Kidney epithelial cell (primary cell): ENCODE data around the gene ATP8A2. TPM values are rescaled to one million over a fixed set of nuclear protein-coding genes. Genes with fewer than 3 reads are reported as not detected.

ENCODE experiments used
- DNase-seq: peaks from one replicate; pipeline ENCODE4 v3.0.0-alpha.2; 2010; ENCODE audit warnings: low read depth
- H3K27me3 ChIP-seq: 2 replicates; pipeline ENCODE4 v1.6.0; 2011; ENCODE audit warnings: low read length; ENCODE audit not compliant: control insufficient read depth, insufficient read depth
- H3K36me3 ChIP-seq: 2 replicates; pipeline ENCODE4 v1.5.1; 2011; ENCODE audit warnings: low read length; ENCODE audit not compliant: control insufficient read depth, insufficient read depth
- H3K4me3 ChIP-seq: 2 replicates; pipeline ENCODE4 v1.5.1; 2011; ENCODE audit warnings: low read depth, mild to moderate bottlenecking, control low read depth, low read length
- total RNA-seq: library from RNA; depleted of rRNA; stranded (reverse); fragments of >200 nt; gene quantifications from 2 replicates; pipeline ENCODE4 v1.2.3, GENCODE V29; 2015
- TF ChIP-seq, protein P1 (sequence below): IDR thresholded peaks from 2 replicates; pipeline ENCODE4 v1.5.1; 2011; ENCODE audit warnings: mild to moderate bottlenecking, moderate library complexity, low read length, control low read depth, inconsistent platforms; ENCODE audit not compliant: insufficient read depth, poor library complexity, severe bottlenecking

The ATP8A2 gene
- total RNA-seq, 1 donor from 2014 or later = 3.8 TPM

DNA sequence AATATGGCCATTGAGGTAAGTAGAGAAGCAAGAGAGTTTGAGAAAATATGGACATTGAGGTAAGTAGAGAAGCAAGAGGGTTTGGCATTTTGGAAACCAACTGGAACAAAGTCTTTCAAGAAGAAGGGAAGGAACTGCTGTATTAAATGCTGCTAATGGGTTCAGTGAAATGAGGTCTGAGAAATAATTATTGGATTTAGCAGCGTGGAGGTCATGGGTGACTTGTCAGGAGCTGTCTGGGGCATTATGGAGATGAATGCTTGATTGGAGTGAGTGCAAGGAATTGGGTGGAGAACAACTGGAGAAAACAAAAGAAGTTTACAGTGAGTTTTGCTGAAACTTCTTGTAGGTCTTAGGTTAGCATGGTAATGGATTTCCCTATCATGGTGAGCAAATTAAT is 232.3 kb downstream of the ATP8A2 start:
- Histone ChIP-seq H3K36me3 (no peaks in the 10 kb centered on the region), H3K4me3 (no peak overlapping the region), H3K27me3 (no peaks in the 10 kb centered on the region)
- TF ChIP-seq, protein P1, sequence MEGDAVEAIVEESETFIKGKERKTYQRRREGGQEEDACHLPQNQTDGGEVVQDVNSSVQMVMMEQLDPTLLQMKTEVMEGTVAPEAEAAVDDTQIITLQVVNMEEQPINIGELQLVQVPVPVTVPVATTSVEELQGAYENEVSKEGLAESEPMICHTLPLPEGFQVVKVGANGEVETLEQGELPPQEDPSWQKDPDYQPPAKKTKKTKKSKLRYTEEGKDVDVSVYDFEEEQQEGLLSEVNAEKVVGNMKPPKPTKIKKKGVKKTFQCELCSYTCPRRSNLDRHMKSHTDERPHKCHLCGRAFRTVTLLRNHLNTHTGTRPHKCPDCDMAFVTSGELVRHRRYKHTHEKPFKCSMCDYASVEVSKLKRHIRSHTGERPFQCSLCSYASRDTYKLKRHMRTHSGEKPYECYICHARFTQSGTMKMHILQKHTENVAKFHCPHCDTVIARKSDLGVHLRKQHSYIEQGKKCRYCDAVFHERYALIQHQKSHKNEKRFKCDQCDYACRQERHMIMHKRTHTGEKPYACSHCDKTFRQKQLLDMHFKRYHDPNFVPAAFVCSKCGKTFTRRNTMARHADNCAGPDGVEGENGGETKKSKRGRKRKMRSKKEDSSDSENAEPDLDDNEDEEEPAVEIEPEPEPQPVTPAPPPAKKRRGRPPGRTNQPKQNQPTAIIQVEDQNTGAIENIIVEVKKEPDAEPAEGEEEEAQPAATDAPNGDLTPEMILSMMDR = no peak
- no peak for DNase-seq

DNA sequence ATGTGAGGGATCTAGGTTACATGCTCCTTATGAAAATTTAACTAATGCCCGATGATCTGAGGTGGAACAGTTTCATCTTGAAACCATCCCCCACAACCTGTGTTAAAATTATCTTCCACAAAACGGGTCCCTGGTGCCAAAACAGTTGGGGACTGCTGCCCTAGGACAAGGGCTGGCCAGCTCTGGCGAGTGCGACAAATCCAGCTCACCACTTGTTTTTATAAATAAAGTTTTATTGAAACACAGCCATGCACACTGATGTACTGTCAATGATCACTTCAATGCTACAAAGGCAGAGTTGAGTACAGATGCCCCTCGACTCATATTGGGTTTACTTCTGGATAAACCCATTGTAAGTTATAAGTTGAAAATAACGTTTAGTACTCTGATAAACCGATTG is 235.3 kb downstream of the ATP8A2 start:
- DNase-seq = no peak
- no peaks in the 10 kb centered on the region for H3K36me3 ChIP-seq
- TF ChIP-seq, protein P1 = no peak
- H3K4me3 ChIP-seq = no peak overlapping the region
- no peaks in the 10 kb centered on the region for H3K27me3 ChIP-seq

DNA sequence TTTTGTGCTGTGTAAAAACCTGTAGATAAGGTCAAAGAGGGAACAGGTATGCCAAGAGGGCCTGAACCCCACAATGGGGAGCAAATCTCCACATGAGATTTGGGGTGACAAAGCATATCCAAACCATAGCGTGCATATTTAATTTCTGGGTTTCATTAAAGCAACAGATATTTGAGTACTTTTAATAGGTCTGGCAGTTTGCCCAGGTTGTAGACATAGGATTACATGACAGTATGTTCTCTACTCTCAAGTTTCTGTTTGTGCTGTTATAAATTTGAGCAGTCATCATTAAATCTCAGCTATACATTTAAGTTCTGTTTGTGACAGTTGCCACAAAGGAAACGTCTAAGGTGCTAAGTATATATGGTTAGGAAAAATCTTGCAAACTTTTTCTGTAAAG is 236.4 kb downstream of the ATP8A2 start:
- Histone ChIP-seq H3K36me3 (no peaks in the 10 kb centered on the region), H3K4me3 (no peak overlapping the region), H3K27me3 (no peaks in the 10 kb centered on the region)
- TF ChIP-seq, protein P1 = no peak
- DNase-seq = no peak

DNA sequence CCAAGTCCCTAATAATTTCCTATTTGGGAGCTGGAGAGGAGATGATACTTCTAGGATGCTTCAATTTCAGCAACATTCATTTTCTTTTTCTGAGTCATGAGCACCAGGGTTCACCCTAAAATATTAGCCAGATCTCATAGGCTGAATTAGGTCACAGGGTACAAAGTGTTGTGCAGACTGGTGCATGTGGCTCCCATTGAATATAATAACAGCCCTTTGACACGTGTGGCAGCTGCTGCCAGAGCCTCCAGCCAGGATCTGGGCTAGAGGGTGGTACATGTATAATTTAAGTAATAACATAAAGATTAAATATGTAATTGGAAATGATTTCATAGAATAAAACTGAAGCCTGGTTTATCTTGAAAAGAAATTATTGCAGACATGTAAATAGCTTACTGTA is 244.9 kb downstream of the ATP8A2 start:
- no peaks in the 10 kb centered on the region for H3K27me3 ChIP-seq
- H3K4me3 ChIP-seq = no peak overlapping the region
- TF ChIP-seq, protein P1 = no peak
- DNase-seq = no peak
- H3K36me3 ChIP-seq = no peaks in the 10 kb centered on the region

DNA sequence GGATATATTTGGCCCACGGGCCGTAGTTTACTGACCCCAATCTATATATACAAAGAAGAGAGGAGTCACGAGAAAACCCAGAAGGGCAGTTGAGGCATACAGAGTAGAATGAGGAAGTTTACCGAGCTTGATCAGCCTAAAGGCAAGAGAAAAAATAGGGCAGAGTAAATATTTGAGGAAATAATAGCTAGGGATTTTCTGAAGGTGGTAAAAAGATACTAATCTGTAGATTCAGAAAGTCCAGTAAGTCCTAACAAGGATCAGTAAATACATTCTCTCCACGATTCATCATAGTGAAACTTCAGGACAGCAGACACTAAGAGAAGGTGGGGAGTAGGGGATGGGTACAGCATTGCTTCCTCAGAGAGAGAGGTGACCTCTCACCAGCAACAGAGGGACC is 248.1 kb downstream of the ATP8A2 start:
- Histone ChIP-seq H3K36me3 (no peaks in the 10 kb centered on the region), H3K4me3 (no peak overlapping the region), H3K27me3 (no peaks in the 10 kb centered on the region)
- TF ChIP-seq, protein P1 = no peak
- DNase-seq = no peak

DNA sequence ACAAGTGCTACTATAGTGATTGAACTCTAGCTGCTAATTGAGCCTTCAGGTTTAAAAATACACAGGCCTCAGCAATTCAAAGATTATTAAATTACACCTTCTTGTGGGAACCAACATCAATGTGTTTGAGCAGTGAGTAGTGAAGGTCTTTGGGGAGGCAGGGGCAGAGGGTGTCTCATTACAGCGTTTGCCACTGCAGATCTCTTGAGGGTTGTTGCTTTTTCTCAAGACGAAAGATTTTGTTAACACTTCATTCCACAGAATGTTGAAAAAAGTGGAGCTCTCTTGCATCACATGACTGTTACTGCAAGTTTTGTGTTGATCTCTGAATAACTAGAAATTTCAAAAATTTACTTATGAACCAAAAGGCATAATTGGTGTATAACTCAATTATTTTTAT is 253.6 kb downstream of the ATP8A2 start:
- H3K36me3 ChIP-seq = no peaks in the 10 kb centered on the region
- no peak for DNase-seq
- TF ChIP-seq, protein P1 = no peak

More for the DNA sequence above, 253.6 kb downstream of the ATP8A2 start:
- H3K4me3 ChIP-seq = no peak overlapping the region
- no peaks in the 10 kb centered on the region for H3K27me3 ChIP-seq
